ENCODE results near the gene MAP4K4.
"Not testable (repeated sequence)": the region's sequence is repeated elsewhere in the genome, so short reads cannot be mapped to it uniquely, and the experiment has no call there.

Gene MAP4K4

GRCh38 chr2:101905746-101906336 is 208.3 kb downstream of the MAP4K4 start:
- no peak for DNase-seq (ENCODE audit: low read depth)

DNA sequence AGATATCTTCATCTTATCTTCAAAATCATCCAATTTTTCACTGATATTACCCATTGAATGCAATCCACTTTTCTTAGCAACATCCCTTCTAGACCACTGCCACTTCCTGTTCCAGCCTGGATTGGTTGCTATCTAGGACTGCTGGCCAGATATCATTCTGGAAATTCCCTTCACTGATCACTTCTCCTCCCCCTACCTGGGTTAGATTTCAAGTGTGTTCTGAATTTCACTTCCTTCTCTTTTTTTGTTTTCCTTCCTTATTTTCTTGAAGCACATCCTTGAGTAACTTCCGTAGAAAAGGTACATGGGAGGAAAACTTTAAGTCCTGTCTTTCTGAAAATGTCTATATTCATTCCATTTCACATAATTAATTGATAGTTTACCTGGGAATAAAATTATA is 212.3 kb downstream of the MAP4K4 start:
- no peak for DNase-seq (ENCODE audit: low read depth)

GRCh38 chr2:101912545-101912944 is 215.0 kb downstream of the MAP4K4 start:
- no peak for DNase-seq (ENCODE audit: low read depth)

GRCh38 chr2:101921319-101921952 is 223.9 kb downstream of the MAP4K4 start:
- no peak for DNase-seq (ENCODE audit: low read depth)

DNA sequence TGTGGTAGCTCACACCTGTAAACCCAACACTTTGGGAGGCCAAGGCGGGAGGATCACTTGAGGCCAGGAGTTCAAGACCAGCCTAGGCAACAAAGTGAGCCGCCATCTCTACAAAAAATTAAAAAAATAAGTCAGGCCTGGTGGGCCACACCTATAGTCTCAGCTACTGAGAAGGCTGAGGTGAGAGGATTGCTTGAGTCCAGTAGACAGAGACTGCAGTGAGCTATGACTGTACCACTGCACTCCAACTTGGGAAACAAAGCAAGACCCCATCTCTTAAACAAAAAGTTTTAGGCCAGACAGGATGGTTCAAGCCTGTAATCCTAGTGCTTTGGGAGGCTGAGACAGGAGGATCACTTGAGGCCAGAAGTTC is 224.4 kb downstream of the MAP4K4 start:
- DNase-seq (ENCODE audit: low read depth): no peak

- DNase-seq (ENCODE audit: low read depth): not testable (repeated sequence)
Measured at GRCh38 chr2:101924311-101924710, 226.8 kb downstream of the MAP4K4 start.

- DNase-seq (ENCODE audit: low read depth): no peak
Measured at GRCh38 chr2:101930019-101930418, 232.5 kb downstream of the MAP4K4 start.

DNA sequence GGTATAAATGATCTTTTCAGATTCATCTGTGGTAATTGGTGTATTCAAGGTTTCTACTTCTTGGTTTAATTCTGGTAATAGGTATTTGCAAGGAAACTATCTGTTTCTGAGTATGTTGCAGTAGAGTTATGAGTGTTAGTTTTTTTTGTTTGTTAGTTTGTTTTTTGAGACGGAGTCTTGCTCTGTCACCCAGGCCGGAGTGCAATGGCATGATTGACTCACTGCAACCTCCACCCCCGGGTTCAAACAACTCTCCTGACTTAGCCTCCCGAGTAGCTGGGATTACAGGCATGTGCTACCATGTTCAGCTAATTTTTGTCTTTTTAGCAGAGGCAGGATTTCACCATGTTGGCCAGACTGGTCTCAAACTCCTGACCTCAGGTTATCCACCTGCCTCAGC is 233.3 kb downstream of the MAP4K4 start:
- no peak for DNase-seq (ENCODE audit: low read depth)

GRCh38 chr2:101931402-101931801 is 233.9 kb downstream of the MAP4K4 start:
- no peak for DNase-seq (ENCODE audit: low read depth)

DNA sequence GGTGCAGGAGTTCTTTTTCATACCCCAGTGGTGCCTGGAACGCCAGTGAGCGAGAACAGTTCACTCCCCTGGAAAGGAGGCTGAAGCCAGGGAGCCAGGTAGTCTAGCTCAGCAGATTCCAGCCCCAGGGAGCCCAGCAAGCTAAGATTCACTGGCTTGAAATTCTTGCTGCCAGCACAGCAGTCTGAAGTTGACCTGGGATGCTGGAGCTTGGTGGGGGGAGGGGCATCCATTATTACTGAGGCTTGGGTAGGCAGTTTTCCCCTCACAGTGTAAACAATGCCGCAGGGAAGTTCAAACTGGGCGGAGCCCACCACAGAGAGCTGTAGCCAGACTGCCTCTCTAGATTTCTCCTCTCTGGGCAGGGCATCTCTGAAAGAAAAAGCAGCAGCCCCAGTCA is 238.3 kb downstream of the MAP4K4 start:
- DNase-seq (ENCODE audit: low read depth): not testable (repeated sequence)

DNA sequence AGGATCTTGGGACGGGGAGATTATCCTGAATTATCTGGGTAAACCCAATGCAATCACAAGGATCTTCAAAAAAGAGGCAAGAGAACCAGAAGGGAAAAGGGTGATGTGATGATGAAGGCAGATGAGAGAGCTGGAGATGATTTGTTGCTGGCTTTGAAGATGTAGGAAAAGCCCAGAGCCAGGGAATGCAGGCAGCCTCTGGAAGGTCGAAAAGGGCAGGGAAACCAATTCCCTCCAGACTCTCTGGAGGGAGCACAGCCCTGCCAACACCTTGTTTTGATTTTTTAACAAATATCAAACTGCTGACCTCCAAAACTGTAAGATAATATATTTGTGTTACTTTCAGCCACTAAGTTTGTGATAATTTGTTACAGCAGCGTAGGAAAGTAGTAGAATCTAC is 245.3 kb downstream of the MAP4K4 start:
- no peak for DNase-seq (ENCODE audit: low read depth)

Measured in T-helper 22 cell (primary cell).